HL-60/S4 (cell line): ENCODE results near the gene ERG.

Experiments used
- in situ Hi-C: fragments of 300-500 bp; cut with MboI; formaldehyde crosslinking; loops from 2 replicates; pipeline ENCODE4 v1.14.3; 2022; ENCODE audit warnings: low sequenced_read_pairs

The ERG gene

GRCh38 chr21:38475519-38475918, 22.8 kb downstream of the ERG start:
- in situ Hi-C loops = no loop called here

GRCh38 chr21:38474796-38475195, 23.5 kb downstream of the ERG start:
- in situ Hi-C loops = no loop called here

GRCh38 chr21:38474124-38474523, 24.2 kb downstream of the ERG start:
- in situ Hi-C loops = no loop called here

DNA sequence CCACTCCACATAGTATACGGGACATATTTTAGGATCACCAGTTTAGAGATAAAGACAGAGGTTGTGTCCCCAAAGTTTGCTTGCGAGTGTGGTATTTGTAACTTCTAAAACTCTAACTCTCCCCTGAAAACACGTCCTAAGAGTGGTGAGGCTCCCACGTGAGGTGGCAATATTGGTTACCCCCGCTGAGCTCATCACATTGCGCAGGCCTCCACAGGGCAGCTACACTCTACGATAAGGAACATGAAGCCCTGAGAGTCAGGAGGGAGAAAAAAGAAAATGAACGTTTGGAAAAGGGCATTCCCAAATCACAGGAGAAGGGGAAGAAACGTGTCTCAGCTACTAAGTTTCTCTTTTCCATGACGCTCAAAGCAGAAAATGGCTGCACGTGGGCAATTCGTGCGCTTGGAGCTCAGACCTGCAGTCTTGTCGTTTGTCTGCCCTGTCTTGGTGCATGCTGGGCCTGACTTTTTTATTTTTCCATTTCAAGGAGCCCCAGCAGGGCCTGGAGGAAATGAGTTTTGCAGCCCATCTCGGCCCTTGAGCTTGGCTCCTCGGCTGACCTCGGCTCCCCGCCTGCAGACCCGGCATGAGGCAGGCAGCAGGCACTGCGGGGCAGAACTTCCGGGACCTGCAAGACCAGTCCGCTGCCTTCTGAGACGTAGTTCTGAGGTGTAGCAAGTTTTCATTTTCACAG, 25.7 kb downstream of the ERG start:
- in situ Hi-C loops = no loop called here

DNA sequence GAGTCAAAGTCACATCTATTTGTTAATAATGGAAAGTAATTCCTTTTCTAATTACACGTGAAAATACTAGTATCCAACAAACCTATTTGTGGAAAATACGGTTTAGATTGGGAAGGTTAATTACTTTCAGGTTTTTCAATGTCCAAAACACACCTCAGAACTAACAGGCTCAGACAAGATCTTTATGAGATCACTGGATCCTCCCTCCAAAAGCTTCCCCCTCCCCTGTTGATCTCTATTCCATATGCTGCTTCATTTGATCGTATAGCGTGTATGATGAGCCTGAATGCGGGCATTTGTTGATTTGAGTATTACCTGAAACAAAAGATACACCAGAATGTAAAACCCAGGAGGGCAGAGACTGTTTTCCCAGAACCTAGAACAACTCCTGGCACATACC, 26.5 kb downstream of the ERG start:
- in situ Hi-C loops = no loop called here

DNA sequence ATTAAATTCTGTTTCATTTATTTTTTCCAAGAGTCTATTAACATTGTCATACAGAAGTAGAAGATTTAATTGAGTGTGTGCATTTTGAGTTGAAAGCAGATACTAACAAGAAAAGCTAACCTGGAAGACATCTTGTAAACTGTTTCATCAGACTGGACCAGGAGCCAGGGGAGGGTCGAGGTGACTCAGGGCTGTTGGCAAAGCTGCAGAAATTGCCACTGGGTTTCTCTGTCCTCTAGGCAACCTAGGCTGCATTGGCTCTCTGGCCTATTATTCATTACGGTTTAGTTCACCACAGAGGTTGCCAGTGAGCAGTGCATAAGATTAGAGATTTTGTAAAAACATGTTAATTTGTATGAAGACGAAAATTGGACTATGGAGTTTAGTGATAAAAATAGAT, 27.5 kb downstream of the ERG start:
- in situ Hi-C loops = no loop called here

DNA sequence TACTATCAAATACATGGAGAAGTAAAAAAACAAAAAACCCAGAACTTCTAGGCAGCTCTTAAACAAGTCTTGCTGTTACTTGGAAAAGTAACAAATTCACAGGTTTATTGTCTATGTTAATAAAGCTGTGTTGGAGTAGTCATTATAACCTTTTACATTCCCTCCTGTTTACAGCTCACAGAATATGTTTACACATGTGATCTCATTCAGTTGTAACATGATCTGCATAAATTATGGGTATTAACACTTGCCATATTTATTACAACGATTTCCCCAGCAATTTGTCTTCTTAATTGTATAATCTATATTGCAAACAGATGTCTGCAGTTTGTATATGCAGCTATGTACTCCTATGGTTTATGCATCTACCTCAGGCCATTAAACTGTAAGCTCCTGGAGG, 28.6 kb downstream of the ERG start:
- in situ Hi-C loops = no loop called here

DNA sequence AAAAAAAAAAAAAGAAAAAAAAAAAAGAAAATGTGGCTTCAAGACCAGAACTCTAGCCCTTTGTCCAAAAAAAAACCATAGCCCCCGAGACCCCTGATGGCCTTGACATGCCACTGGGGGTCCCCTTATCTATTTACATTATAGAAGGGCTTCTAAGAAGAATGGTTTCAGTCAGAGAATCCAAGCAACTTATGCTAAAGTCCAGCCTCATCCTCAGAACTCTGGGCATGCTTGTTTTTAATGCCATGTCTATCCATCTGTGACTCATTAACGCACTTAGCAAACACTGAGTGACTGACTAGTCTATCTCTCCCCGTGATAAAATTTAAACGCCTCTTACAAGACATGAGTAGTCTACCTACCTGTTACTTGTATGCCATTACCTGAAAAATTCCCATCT, 29.3 kb downstream of the ERG start:
- in situ Hi-C loops = no loop called here

GRCh38 chr21:38467911-38468310, 30.4 kb downstream of the ERG start:
- in situ Hi-C loops = no loop called here

- in situ Hi-C loops = no loop called here
Measured at GRCh38 chr21:38467374-38467773, 30.9 kb downstream of the ERG start.

GRCh38 chr21:38460171-38460742, 38.0 kb downstream of the ERG start:
- in situ Hi-C loops = no loop called here

GRCh38 chr21:38459490-38459889, 38.8 kb downstream of the ERG start:
- in situ Hi-C loops = no loop called here

- in situ Hi-C loops = no loop called here
Measured at GRCh38 chr21:38455403-38455802, 42.9 kb downstream of the ERG start.

DNA sequence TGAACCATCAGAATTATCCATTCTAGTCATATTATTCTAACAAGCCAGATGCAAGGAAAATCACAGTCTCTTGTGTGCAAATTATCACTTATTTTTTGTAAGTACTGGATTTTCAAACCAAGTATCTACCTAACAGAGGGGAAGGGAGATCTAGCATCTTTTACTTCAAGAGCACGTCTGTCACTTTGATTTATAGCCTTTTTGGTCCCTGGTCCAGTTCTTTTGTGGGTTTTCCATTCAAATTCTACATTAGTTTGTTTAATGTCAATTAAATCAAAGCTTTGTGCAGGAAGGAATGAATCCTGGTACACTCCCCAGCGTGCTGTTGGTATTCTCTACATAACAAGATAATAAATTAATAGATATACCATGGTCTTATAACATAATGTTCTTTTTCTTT, 43.6 kb downstream of the ERG start:
- in situ Hi-C loops = no loop called here

- in situ Hi-C loops = no loop called here
Measured at GRCh38 chr21:38454161-38454560, 44.1 kb downstream of the ERG start.

DNA sequence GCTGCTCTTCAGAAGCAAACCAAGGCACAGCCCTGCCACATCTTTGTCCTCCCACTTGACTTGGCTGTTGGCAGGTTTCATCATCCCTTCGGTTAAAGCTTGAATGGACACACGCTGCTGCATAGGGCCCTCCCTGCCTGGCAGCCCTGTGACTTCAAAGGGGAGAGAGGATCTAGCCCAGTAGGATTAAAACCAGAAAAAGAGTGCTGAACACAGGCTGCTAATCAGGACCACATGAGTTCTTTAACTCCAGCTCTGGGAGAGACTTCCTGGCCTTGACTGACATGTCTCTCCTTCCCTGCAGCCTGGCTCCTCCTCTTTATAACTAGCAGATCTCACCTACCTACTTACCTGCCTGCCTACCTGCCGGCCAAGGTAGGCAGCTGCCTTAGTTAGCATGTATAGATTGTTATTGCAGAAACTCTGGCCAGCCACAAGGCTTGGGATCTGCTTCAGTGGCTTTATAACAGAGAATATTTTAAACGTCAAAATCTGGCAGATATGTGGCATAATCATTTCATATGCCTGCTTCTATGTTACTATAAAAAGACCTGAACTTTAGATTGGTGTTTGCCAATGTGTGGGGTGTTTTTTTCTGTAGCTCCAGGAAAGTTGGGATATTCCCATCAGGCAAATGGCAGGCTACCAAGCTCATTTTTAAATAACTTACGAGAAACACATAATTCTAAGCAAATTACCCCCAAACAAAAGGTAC, 49.4 kb downstream of the ERG start:
- in situ Hi-C loops = no loop called here

DNA sequence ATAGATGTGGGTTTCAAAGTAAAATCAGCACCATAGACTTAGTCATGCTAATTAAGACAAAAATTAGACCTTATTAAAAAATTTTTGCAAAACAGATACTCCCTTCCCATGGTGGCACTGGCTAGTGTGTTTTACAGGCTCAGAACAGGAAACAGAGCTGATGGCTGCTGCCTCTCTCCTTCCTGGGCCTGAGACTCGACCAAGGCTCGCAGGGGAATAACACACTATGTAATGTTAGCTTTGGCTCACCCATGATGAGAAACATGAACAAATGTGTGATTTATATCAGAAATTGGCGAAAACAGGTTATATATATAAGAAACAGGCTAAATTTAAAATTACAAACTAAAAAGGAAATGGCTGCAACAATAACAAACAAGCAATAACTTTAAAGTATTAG, 50.7 kb downstream of the ERG start:
- in situ Hi-C loops = no loop called here

GRCh38 chr21:38444691-38445090, 53.6 kb downstream of the ERG start:
- in situ Hi-C loops = no loop called here

DNA sequence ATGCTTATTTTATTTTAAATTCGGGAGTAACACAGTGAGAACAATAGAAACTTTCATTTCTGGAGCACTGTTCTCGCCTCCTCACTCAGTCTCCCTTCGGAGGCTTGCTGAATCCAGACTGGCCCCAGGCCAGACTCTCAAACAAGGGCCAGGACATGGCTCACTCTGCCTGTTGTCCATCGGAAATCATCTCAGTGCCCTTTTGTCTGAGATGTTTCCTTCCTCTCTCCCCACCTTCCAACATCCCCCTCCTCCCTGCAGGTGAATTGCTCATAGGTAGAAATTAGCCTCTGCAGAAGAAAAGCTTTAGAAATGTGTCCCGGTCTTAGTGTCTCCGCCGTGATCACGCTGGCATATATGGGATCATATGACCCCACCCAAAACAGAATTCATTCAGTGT, 55.2 kb downstream of the ERG start:
- in situ Hi-C loops = no loop called here

DNA sequence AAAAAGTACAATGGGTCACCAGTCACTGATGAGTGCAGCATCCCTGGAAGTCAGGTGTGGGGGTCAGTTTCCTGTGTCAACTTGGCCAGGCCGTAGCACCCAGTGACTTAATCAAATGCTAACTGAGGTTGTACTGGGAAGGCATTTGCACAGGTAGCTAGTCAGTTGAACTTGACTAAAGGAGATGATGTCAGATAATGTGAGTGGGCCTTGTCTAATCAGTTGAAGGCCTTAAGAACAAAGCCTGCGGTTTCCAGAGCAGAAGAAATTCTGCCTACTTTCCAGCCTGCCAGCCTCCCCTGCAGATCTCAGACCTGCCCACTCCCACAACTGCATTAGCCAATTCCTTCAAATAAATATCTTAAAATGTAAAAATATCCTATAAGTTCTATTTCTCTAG, 57.1 kb downstream of the ERG start:
- in situ Hi-C loops = no loop called here

DNA sequence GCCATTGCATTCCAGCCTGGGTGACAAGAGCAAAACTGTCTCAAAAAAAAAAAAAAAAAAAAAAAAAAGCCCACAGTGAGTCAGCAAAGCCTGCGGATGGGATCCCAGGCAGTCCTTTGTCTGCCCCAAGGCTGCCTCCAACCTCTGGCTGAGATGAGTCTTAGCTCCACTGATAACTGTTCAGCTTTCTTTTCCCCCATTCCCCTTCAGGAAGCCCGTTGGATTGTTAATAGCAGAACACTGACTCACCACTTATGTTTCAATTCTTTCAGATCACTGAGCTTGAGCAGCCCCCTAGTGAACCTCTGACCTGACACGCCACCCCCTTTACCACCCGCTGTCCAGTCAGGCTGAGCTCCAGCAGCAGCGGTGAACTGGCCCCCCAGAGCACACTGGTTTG, 57.5 kb downstream of the ERG start:
- in situ Hi-C loops = no loop called here

- in situ Hi-C loops = no loop called here
Measured at GRCh38 chr21:38439957-38440356, 58.3 kb downstream of the ERG start.
